Smooth muscle cell of bladder (primary cell): Measurements from ENCODE around the gene HTR3C. TPM values are rescaled to one million over a fixed set of nuclear protein-coding genes. Genes with fewer than 3 reads are reported as not detected.

Experiments
- total RNA-seq: library from RNA; depleted of rRNA; stranded (reverse); fragments of >200 nt; gene quantifications from 2 replicates; pipeline ENCODE4 v1.2.3, GENCODE V29; 2014

Gene HTR3C, protein sequence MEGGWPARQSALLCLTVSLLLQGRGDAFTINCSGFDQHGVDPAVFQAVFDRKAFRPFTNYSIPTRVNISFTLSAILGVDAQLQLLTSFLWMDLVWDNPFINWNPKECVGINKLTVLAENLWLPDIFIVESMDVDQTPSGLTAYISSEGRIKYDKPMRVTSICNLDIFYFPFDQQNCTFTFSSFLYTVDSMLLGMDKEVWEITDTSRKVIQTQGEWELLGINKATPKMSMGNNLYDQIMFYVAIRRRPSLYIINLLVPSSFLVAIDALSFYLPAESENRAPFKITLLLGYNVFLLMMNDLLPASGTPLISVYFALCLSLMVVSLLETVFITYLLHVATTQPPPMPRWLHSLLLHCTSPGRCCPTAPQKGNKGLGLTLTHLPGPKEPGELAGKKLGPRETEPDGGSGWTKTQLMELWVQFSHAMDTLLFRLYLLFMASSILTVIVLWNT
- not detected in 2 replicates for total RNA-seq

DNA sequence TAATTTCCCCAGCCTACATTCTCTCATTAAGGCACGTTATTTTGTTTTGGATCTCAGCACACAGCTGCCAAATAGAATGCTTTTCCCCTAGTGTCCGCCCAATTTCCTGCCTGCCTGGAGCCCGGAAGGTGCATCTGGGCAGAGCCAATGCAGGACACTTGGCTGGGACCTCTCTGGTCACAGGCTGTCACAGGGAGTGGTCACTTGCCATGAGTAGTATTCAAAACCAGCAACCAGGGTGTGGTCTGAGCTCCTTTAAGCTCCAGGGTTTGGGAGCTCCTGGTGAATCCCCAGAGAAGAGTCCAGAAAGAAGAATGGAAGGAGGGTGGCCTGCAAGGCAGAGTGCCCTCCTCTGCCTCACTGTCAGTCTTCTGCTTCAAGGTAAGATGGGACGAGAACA is at the start of gene HTR3C:
TSS of gene HTR3C (plus strand) at position 281 of the 400 bp plus-strand sequence. CDS start at position 315, 34 bp downstream.

DNA sequence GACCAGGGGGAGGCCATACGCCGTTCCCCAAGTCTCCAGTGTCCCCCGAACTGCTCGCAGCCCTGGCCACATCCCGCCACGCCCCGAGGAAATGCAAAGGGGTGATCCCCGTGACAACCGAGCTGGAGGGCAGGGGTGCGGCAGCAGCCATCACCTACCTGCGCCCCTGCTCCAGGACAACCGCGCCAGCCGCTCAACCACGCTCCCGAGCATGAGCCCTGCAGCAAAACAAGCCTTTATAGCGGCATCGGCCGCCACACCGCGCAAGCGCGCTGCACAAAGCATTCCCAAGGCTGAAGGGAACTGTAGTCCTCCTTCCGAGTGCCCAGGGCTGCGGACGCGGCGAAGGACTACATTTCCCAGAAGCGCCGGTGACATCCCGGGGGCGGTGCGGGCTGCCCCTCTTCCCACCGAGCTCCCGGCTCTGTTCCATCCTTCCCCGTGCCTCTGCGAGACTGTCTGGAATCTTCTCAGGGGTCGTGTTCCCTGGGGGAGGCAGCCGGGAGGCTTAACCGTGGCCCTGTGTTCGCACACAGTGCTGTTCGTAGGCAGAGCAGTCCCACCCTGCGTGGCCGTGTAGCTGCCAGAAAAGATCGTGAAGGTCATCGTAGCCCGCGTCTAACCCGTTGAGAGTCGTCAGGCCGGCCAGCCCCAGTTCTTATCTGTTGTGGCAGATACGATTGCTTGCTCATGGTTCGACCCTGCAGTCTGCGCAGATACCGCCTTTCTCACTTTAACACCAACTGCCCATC is 35.0 kb upstream of the HTR3C start, which contains the start of gene ABCC5:
TSS of gene ABCC5 (minus strand) at position 213 of the 752 bp plus-strand sequence. CDS start 3,492 bp downstream, outside the sequence.

DNA sequence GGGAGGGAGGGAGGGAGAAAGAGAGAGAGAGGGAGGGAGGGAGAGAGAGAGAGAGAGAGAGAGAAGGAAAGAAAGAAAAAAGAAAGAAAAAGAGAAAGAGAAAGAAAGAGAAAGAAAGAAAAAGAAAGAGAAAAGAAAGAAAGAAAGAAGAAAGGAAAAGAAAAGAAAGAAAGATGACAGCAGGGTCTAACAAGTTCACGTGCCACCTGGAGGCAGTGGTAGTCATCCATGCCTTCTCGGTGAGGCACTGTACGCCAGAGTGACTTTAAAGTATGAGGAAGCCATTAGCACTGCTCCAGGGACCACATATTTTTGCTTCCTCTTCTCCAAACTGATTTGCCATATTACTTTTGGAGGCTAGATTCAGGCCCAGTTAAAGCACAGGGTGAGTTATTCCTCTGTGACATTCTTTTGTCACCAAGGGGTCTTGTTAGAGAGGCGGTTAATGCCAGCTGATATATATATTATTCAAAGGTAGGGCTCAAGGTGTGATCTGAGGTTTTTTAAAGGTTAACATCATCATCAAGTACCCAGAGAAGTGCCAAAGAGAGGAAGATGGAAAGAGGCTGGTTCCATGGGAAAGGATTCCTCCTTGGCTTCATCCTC is 21.6 kb upstream of the HTR3C start, which contains the start of gene HTR3D:
TSS of gene HTR3D (plus strand) at position 556 of the 606 bp plus-strand sequence. CDS start at position 556, 0 bp downstream.

DNA sequence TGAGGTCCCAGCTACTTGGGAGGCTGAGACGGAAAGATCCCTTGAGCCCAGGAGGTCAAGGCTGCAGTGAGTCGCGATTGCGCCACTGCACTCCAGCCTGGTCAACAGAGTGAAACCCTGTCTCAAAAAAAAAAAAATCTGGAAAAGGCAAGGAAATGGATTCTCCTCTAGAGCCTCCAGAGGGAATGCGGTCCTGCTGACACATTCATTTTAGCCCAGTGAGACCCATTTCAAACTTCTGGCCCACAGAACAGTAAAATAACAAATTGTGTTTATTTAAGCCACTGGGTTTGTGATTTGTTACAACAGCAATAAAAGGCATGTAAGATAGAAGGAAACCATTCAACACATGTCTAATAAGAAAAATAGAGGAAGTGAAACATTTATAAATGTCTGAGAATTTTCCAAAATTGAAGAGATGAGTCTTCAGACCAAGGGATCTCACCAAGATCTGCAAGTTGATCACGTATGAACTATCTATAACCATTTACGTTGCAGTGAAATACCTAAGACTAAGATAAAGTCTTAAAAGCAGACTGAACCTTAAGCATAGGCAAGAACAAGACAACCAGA is 44.0 kb downstream of the HTR3C start, which contains the start of gene HTR3E:
TSS of gene HTR3E (plus strand) at position 254 of the 573 bp plus-strand sequence. CDS start 466 bp downstream, outside the sequence.

Other genes with a start within 250 kb of the HTR3C start
- 0.57 and 1.6 TPM in 2 replicates for gene MAP6D1, start 227.5 kb upstream of the HTR3C start, total RNA-seq
- 40.9 and 42.2 TPM in 2 replicates for gene PARL, start 168.2 kb upstream of the HTR3C start, total RNA-seq
- 13.2 and 24.7 TPM in 2 replicates for gene ABCC5, start 35.2 kb upstream of the HTR3C start, total RNA-seq
- not detected in 2 replicates for gene HTR3D, start 21.3 kb upstream of the HTR3C start, total RNA-seq
- gene HTR3E, start 44.0 kb downstream of the HTR3C start, total RNA-seq, result not detected in 2 replicates
- gene EIF2B5, start 82.3 kb downstream of the HTR3C start, total RNA-seq, result 27.3 and 29.0 TPM in 2 replicates
- gene DVL3, start 102.3 kb downstream of the HTR3C start, total RNA-seq, result 26.2 and 44.7 TPM in 2 replicates
- 773 and 801 TPM in 2 replicates for gene AP2M1, start 121.8 kb downstream of the HTR3C start, total RNA-seq
- gene ABCF3, start 133.2 kb downstream of the HTR3C start, total RNA-seq, result 44.7 and 64.9 TPM in 2 replicates
- not detected in 2 replicates for gene VWA5B2, start 176.5 kb downstream of the HTR3C start, total RNA-seq
- 23.5 and 25.0 TPM in 2 replicates for gene ALG3, start 195.9 kb downstream of the HTR3C start, total RNA-seq
- gene EEF1AKMT4, start 196.6 kb downstream of the HTR3C start, total RNA-seq, result 3.4 and 4.8 TPM in 2 replicates
- 0.09 and 0.14 TPM in 2 replicates for gene CAMK2N2, start 208.5 kb downstream of the HTR3C start, total RNA-seq
- not detected in 2 replicates for gene ECE2, start 223.0 kb downstream of the HTR3C start, total RNA-seq
- gene PSMD2, start 246.2 kb downstream of the HTR3C start, total RNA-seq, result 391 and 419 TPM in 2 replicates